ENCODE results near the gene CDH4.

- TF ChIP-seq EZH2 (IDR thresholded peaks at IDR 0.05; ENCODE audit: borderline replicate concordance, low read depth, low read length, severe bottlenecking), result no peak
- TF ChIP-seq, protein P1, sequence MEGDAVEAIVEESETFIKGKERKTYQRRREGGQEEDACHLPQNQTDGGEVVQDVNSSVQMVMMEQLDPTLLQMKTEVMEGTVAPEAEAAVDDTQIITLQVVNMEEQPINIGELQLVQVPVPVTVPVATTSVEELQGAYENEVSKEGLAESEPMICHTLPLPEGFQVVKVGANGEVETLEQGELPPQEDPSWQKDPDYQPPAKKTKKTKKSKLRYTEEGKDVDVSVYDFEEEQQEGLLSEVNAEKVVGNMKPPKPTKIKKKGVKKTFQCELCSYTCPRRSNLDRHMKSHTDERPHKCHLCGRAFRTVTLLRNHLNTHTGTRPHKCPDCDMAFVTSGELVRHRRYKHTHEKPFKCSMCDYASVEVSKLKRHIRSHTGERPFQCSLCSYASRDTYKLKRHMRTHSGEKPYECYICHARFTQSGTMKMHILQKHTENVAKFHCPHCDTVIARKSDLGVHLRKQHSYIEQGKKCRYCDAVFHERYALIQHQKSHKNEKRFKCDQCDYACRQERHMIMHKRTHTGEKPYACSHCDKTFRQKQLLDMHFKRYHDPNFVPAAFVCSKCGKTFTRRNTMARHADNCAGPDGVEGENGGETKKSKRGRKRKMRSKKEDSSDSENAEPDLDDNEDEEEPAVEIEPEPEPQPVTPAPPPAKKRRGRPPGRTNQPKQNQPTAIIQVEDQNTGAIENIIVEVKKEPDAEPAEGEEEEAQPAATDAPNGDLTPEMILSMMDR (IDR thresholded peaks at IDR 0.05; ENCODE audit: extremely low read depth in 1 of 2, insufficient read depth in 1 of 2, low read depth in 1 of 2, low read length in 2 of 2), result no peak
- no peak for TF ChIP-seq POLR2A (IDR thresholded peaks at IDR 0.05; ENCODE audit: low read depth, low read length)
- no peak for TF ChIP-seq POLR2AphosphoS5 (IDR thresholded peaks at IDR 0.05; ENCODE audit: insufficient read depth, low read depth, low read length)
- no peak for TF ChIP-seq JUN (IDR thresholded peaks at IDR 0.05; ENCODE audit: borderline replicate concordance, insufficient read depth, insufficient read length, low read depth)
- TF ChIP-seq FOS (IDR thresholded peaks at IDR 0.05; ENCODE audit: borderline replicate concordance, insufficient read depth, low read length), result no peak
- no peak for TF ChIP-seq MYC (IDR thresholded peaks at IDR 0.05; ENCODE audit: low read depth, low read length)
- TF ChIP-seq, protein P2, sequence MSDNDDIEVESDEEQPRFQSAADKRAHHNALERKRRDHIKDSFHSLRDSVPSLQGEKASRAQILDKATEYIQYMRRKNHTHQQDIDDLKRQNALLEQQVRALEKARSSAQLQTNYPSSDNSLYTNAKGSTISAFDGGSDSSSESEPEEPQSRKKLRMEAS (IDR thresholded peaks at IDR 0.05; ENCODE audit: insufficient read depth, insufficient read length), result no peak
These were observed 589.9 kb downstream of the CDH4 start for GRCh38 chr20:61841966-61842365.

All from endothelial cell of umbilical vein (primary cell).